OCI-LY7 (cell line): ENCODE data around the gene MIA2. TPM values are rescaled to one million over a fixed set of nuclear protein-coding genes. Genes with fewer than 3 reads are reported as not detected.

ENCODE experiments used
- BruUV-seq: library from RNA; stranded (reverse); fragments of 400-500 nt; replicated peaks from 2 replicates; lab custom pipeline; 2021; lab: Mats Ljungman, UMichigan
- CTCF ChIA-PET: fragments of 300-600 bp; sonication (Branson Sonifier 250); formaldehyde crosslinking; loops from one replicate; lab custom pipeline; 2022; ENCODE audit warnings: antibody characterized with exemption; ENCODE audit not compliant: unreplicated experiment; lab: Charles Lee
- POLR2A ChIA-PET: fragments of 300-600 bp; sonication (Branson Sonifier 250); formaldehyde crosslinking; loops from one replicate; lab custom pipeline; 2022; ENCODE audit warnings: antibody characterized with exemption; lab: Charles Lee
- DNase-seq: peaks from one replicate; pipeline ENCODE4 v3.0.0-alpha.2; 2015; ENCODE audit warnings: low spot score
- H2AFZ ChIP-seq: fragments of 200-600 bp; sonication (generic), shearing (Covaris generic); 2 replicates; pipeline ENCODE4 v1.6.1; 2014; ENCODE audit warnings: mild to moderate bottlenecking, antibody characterized with exemption, low read length, moderate library complexity
- H3K27ac ChIP-seq: fragments of 200-600 bp; sonication (generic); 2 replicates; pipeline ENCODE4 v1.5.1; 2014; ENCODE audit warnings: mixed run types, low read depth, mild to moderate bottlenecking, moderate library complexity, low read length, inconsistent platforms; ENCODE audit not compliant: poor library complexity, severe bottlenecking
- H3K36me3 ChIP-seq: fragments of 200-600 bp; sonication (generic); 2 replicates; pipeline ENCODE4 v1.6.1; 2014; ENCODE audit warnings: mild to moderate bottlenecking, antibody characterized with exemption, low read length, moderate library complexity, mixed read lengths; ENCODE audit not compliant: insufficient read depth
- H3K4me1 ChIP-seq: fragments of 200-600 bp; sonication (generic); 2 replicates; pipeline ENCODE4 v1.5.1; 2014; ENCODE audit warnings: mild to moderate bottlenecking, low read length; ENCODE audit not compliant: insufficient read depth, poor library complexity, severe bottlenecking
- H3K4me2 ChIP-seq: fragments of 200-600 bp; sonication (generic); 2 replicates; pipeline ENCODE4 v1.6.1; 2014; ENCODE audit warnings: mild to moderate bottlenecking, low read length
- H3K4me3 ChIP-seq: fragments of 200-600 bp; sonication (generic); 2 replicates; pipeline ENCODE4 v1.5.1; 2014; ENCODE audit warnings: mild to moderate bottlenecking, low read depth, low read length; ENCODE audit not compliant: poor library complexity, severe bottlenecking
- H3K79me2 ChIP-seq: fragments of 200-600 bp; sonication (generic); 2 replicates; pipeline ENCODE4 v1.6.1; 2016; ENCODE audit warnings: low read depth, mild to moderate bottlenecking, low read length, moderate library complexity, mixed read lengths; ENCODE audit not compliant: insufficient read depth
- H3K9me2 ChIP-seq: fragments of 200-600 bp; sonication (generic); 2 replicates; pipeline ENCODE4 v1.6.1; 2016; ENCODE audit warnings: mild to moderate bottlenecking, low read length, mixed read lengths; ENCODE audit not compliant: insufficient read depth
- H3K9me3 ChIP-seq: fragments of 200-600 bp; sonication (generic); 2 replicates; pipeline ENCODE4 v1.6.1; 2014; ENCODE audit warnings: mild to moderate bottlenecking, mixed run types, low read length, mixed read lengths
- H4K20me1 ChIP-seq: fragments of 200-600 bp; sonication (generic); 2 replicates; pipeline ENCODE4 v1.6.1; 2014; ENCODE audit warnings: mild to moderate bottlenecking, antibody characterized with exemption, low read length, moderate library complexity, mixed read lengths; ENCODE audit not compliant: insufficient read depth
- EZH2phosphoT487 ChIP-seq: fragments of 200-600 bp; sonication (generic); IDR thresholded peaks from 2 replicates; pipeline ENCODE4 v1.6.1; 2018; ENCODE audit warnings: low read depth, borderline replicate concordance, mild to moderate bottlenecking, mixed run types, antibody characterized with exemption, low read length, moderate library complexity, mixed read lengths
- intact Hi-C: fragments of 100-400 bp; cut with micrococcal nuclease; formaldehyde crosslinking; loops from one replicate; pipeline ENCODE4 v1.10.0; 2022; ENCODE audit not compliant: unreplicated experiment
- total RNA-seq, 2 experiments: library from RNA; depleted of rRNA in 1 of 2; stranded (reverse); fragments of >200 nt in 1 of 2; shearing (Covaris generic) in 1 of 2; gene quantifications; 2 replicates each; pipeline ENCODE4 v1.2.3, GENCODE V29; 2014 to 2022
- TF ChIP-seq, protein P1 (sequence below): fragments of 200-600 bp; sonication (generic); conservative IDR thresholded peaks from 2 replicates; pipeline ENCODE4 v1.5.1; 2014; ENCODE audit warnings: mild to moderate bottlenecking, antibody characterized with exemption, low read length, moderate library complexity, mixed read lengths

Gene MIA2
- total RNA-seq, 2 experiments from 2014 or later, result 20.2 to 28.3 TPM

DNA sequence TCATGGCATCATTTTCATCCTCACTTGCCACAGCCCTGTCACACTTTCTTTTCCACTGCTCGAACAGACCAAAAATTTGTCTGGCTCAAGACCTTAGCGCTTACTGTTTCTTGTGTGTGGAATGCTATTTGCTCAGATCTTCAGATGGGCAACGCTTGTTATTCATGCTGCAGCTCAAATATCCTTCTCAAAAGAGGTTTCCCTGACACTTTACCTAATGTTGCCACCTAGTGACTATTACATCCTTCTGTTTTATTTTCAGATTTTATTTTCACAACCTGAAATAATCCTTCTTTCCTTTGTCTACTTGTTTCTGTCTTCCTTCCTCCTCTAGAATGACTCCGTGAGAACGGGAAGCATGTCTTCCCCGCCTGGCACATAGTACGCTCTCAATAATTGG lies 192.9 kb downstream of the MIA2 start:
- Histone ChIP-seq H3K9me2 (no peaks in the 10 kb centered on the region), H2AFZ (no peak overlapping the region), H3K36me3 (no peaks in the 10 kb centered on the region), H3K4me2 (0 out of 2 replicates have a peak overlapping the region, but pooled peaks have one; percentile 9), H3K27ac (no peak overlapping the region), H3K9me3 (no peaks in the 10 kb centered on the region), H4K20me1 (peaks cover 26% of the 10 kb centered on the region), H3K4me3 (no peak overlapping the region), H3K4me1 (peaks cover 29% of the 10 kb centered on the region), H3K79me2 (peaks cover 78% of the 10 kb centered on the region)
- DNase-seq, result peak; percentile 43
- intact Hi-C loops, result no loop called here
- BruUV-seq, result no TSS peak
- TF ChIP-seq, protein P1, sequence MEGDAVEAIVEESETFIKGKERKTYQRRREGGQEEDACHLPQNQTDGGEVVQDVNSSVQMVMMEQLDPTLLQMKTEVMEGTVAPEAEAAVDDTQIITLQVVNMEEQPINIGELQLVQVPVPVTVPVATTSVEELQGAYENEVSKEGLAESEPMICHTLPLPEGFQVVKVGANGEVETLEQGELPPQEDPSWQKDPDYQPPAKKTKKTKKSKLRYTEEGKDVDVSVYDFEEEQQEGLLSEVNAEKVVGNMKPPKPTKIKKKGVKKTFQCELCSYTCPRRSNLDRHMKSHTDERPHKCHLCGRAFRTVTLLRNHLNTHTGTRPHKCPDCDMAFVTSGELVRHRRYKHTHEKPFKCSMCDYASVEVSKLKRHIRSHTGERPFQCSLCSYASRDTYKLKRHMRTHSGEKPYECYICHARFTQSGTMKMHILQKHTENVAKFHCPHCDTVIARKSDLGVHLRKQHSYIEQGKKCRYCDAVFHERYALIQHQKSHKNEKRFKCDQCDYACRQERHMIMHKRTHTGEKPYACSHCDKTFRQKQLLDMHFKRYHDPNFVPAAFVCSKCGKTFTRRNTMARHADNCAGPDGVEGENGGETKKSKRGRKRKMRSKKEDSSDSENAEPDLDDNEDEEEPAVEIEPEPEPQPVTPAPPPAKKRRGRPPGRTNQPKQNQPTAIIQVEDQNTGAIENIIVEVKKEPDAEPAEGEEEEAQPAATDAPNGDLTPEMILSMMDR, result peak; percentile 73
- TF ChIP-seq EZH2phosphoT487, result no peak
- ChIA-PET CTCF (interaction anchor here (0.5 to 1.0 kb wide), 2 partner anchors 23 to 438 kb away, joined by 3 to 4 read pairs; no protein-coding TSS in a partner anchor), POLR2A (interaction anchor here (0.6 to 1.4 kb wide), 3 partner anchors 16 to 1761 kb away, joined by 3 to 6 read pairs (median 4); partner anchors contain the start of gene GEMIN2)

DNA sequence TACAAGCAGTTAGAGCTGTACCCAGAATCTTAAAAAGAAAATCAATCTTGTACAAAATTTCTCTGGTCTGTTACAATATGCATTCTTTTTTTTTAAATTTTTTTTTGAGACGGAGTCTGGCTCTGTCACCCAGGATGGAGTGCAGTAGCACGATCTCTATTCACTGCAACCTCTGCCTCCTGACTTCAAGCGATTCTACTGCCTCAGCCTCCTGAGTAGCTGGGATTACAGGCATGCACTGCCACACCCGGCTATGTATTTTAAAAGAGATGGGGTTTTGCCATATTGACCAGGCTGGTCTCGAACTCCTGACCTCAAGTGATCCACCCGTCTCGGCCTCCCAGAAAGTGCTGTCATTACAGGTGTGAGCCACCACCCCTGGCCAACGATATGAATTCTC lies 194.4 kb downstream of the MIA2 start:
- Histone ChIP-seq H3K79me2 (peaks cover 72% of the 10 kb centered on the region), H3K9me3 (no peaks in the 10 kb centered on the region), H2AFZ (no peak overlapping the region), H3K4me1 (peaks cover 29% of the 10 kb centered on the region), H3K4me3 (no peak overlapping the region), H4K20me1 (peaks cover 26% of the 10 kb centered on the region), H3K27ac (no peak overlapping the region), H3K4me2 (0 out of 2 replicates have a peak overlapping the region, but pooled peaks have one; percentile 96), H3K9me2 (no peaks in the 10 kb centered on the region), H3K36me3 (no peaks in the 10 kb centered on the region)
- no TSS peak for BruUV-seq
- intact Hi-C loops, result no loop called here
- POLR2A ChIA-PET, result no interaction called here
- CTCF ChIA-PET, result no interaction called here
- no peak for TF ChIP-seq EZH2phosphoT487
- TF ChIP-seq, protein P1, result no peak
- no peak for DNase-seq

DNA sequence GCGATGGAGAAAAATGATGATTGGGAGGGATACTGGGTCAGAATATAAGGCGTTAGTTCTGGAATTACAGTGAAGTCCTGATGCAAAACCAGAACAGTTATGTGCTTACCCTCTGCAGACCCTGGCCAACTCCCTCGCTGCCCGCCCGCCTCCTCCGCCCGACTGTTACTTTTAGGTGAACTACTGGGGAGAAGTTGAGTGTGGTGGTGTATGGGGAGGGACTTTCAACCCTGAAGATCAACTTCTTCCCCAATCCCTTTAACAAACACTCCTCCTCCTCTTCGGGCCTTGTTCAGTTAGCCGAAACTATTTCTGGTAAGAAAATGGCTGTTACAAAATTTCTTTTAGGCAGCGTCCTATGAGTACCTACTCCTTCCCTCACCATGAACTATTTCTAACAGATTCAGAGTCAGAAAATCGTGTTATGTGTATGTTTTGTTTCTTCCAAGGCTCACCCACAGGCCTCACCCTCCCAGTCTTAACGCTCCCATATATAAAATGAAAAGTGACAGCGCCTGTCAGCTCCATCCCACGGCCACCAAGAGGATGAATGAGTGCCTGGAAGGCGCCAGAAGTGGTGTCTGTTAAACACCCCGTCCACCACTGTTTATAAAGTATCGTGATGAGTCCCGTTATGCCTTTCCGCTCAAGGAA lies 197.2 kb downstream of the MIA2 start:
- peaks cover 64% of the 10 kb centered on the region for H3K79me2 ChIP-seq

More for the DNA sequence above, 197.2 kb downstream of the MIA2 start:
- intact Hi-C loops, result loop anchor here (5.0 kb wide), 1 partner anchor 199 kb away; the partner anchor contains the start of gene MIA2
- CTCF ChIA-PET, result no interaction called here
- H3K9me3 ChIP-seq, result no peaks in the 10 kb centered on the region
- TF ChIP-seq, protein P1, result no peak
- no peak for TF ChIP-seq EZH2phosphoT487
- POLR2A ChIA-PET, result interaction anchor here (0.6 to 4.7 kb wide), 5 partner anchors 36 to 328 kb away, joined by 4 to 35 read pairs (median 5); partner anchors contain the start of genes GEMIN2 and SEC23A
- H3K4me2 ChIP-seq, result peak overlapping the region; percentile 96
- no peaks in the 10 kb centered on the region for H3K36me3 ChIP-seq
- H2AFZ ChIP-seq, result peak overlapping the region; percentile 31; the same call in 1 of the 2 replicates
- peak overlapping the region; percentile 90 for H3K4me3 ChIP-seq
- H3K9me2 ChIP-seq, result no peaks in the 10 kb centered on the region
- H4K20me1 ChIP-seq, result peaks cover 26% of the 10 kb centered on the region
- DNase-seq, result peak; percentile 8
- H3K4me1 ChIP-seq, result peaks cover 40% of the 10 kb centered on the region
- TSS peak; percentile 50 for BruUV-seq
- peak overlapping the region; percentile 82 for H3K27ac ChIP-seq
